RWPE2 (cell line): ENCODE measurements around the gene NUP160.
"Not testable (repeated sequence)": the region's sequence is repeated elsewhere in the genome, so short reads cannot be mapped to it uniquely, and the experiment has no call there.

Experiments
- ATAC-seq: fragments of 200-7000 bp; cut with Tn5 transposase; 3 replicates; pipeline ENCODE4 v1.9.1; 2021; ENCODE audit warnings: low read depth
- DNase-seq: peaks from one replicate; pipeline ENCODE4 v3.0.0-alpha.2; 2020; ENCODE audit warnings: low spot score
- H3K27ac ChIP-seq: fragments of 450-650 bp; 2 replicates; pipeline ENCODE4 v1.5.1; 2017; ENCODE audit warnings: mild to moderate bottlenecking; ENCODE audit not compliant: poor library complexity, severe bottlenecking
- H3K27me3 ChIP-seq: fragments of 250-450 bp; sonication (Bioruptor Pico); 2 replicates; pipeline ENCODE4 v1.5.1; 2021; ENCODE audit warnings: mild to moderate bottlenecking, moderate library complexity; ENCODE audit not compliant: insufficient read depth, poor library complexity, severe bottlenecking
- H3K36me3 ChIP-seq: fragments of 250-450 bp; sonication (Bioruptor Pico); 2 replicates; pipeline ENCODE4 v1.5.1; 2020; ENCODE audit warnings: low read depth, mild to moderate bottlenecking, moderate library complexity
- H3K4me1 ChIP-seq: fragments of 250-450 bp; sonication (Bioruptor Pico); 2 replicates; pipeline ENCODE4 v1.5.1; 2021; ENCODE audit warnings: mild to moderate bottlenecking, moderate library complexity; ENCODE audit not compliant: insufficient read depth, poor library complexity, severe bottlenecking
- H3K4me3 ChIP-seq: fragments of 250-450 bp; sonication (Bioruptor Pico); 2 replicates; pipeline ENCODE4 v1.5.1; 2021; ENCODE audit warnings: mild to moderate bottlenecking, moderate library complexity; ENCODE audit not compliant: severe bottlenecking
- H3K9me3 ChIP-seq: fragments of 250-450 bp; sonication (Bioruptor Pico); 2 replicates; pipeline ENCODE4 v1.5.1; 2021; ENCODE audit warnings: mild to moderate bottlenecking, moderate library complexity; ENCODE audit not compliant: severe bottlenecking
- TF ChIP-seq, protein P1 (sequence below): fragments of 450-650 bp; IDR thresholded peaks from one replicate; pipeline ENCODE4 v1.5.1; 2017; ENCODE audit warnings: mild to moderate bottlenecking, moderate library complexity; ENCODE audit not compliant: poor library complexity, severe bottlenecking

NUP160 gene

DNA sequence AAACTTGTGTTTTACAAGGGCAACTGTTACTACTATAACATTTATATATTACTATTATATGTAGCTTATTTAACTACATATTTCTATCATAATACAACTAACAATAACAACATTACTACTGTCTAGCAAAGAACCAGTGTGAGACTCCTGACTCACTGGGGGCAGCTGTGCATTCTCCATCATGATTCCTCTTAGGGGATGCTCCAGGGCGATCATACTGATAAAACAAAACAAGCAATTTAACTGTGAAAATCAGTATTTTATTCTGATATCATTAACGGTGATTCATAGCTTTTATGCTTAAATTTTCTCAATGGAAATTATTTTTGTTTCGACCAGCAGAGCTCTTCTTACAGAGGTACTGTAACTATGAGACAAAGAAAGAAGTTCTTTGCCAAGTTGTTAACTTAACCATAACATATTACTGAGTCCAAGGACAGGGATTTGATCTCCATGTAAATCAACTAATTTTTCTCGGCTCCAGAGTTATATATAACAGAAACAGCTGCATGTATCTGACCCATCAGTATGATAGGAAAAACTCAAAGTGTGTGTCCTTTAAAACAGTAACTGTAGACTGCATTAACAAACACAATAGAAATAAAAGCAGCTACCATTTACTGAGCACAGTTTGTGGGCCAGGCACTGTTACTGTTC lies 56.2 kb downstream of the NUP160 start:
- H3K4me1 ChIP-seq = no peaks in the 10 kb centered on the region
- ATAC-seq (no peak), DNase-seq (no peak)
- H3K36me3 ChIP-seq = peaks cover 88% of the 10 kb centered on the region
- TF ChIP-seq, protein P1, sequence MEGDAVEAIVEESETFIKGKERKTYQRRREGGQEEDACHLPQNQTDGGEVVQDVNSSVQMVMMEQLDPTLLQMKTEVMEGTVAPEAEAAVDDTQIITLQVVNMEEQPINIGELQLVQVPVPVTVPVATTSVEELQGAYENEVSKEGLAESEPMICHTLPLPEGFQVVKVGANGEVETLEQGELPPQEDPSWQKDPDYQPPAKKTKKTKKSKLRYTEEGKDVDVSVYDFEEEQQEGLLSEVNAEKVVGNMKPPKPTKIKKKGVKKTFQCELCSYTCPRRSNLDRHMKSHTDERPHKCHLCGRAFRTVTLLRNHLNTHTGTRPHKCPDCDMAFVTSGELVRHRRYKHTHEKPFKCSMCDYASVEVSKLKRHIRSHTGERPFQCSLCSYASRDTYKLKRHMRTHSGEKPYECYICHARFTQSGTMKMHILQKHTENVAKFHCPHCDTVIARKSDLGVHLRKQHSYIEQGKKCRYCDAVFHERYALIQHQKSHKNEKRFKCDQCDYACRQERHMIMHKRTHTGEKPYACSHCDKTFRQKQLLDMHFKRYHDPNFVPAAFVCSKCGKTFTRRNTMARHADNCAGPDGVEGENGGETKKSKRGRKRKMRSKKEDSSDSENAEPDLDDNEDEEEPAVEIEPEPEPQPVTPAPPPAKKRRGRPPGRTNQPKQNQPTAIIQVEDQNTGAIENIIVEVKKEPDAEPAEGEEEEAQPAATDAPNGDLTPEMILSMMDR = no peak
- H3K27me3 ChIP-seq = no peaks in the 10 kb centered on the region
- H3K9me3 ChIP-seq = no peaks in the 10 kb centered on the region
- H3K27ac ChIP-seq = no peak overlapping the region
- no peak overlapping the region for H3K4me3 ChIP-seq

DNA sequence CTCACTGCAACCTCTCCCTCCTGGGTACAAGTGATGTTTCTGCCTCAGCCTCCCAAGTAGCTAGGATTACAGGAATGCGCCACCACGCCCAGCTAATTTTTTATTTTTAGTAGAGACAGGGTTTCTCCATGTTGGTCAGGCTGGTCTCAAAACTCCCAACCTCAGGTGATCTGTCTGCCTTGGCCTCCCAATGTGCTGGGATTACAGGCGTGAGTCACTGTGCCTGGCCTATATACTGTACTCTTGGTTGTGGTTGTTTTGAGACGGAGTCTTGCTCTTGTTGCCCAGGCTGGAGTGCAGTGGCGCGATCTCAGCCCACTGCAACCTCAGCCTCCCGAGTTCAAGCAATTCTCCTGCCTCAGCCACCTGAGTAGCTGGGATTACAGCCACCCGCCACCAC lies 58.1 kb downstream of the NUP160 start:
- H3K36me3 ChIP-seq = peaks cover 90% of the 10 kb centered on the region
- not testable (repeated sequence) for H3K4me1 ChIP-seq, H3K27me3 ChIP-seq, H3K4me3 ChIP-seq, H3K27ac ChIP-seq, H3K9me3 ChIP-seq, DNase-seq, ATAC-seq

DNA sequence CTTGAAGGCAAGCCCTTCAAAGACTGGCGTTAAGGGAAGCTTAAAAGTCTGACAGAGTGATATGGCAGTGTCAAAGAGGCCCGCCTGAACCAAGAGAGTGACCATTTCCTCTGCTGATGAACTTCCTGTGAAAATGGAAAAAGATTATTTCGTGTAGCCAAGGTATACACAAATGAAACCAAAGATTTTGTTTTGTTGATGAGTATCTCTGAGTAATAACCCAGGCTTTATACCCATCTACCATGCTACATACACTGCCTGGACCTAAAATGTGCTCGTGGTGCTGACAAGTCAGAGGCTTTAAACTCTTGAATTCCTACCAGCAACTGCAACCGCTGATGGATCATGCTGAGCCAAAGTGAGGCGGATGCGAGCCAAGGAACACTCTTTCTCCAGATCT lies 60.0 kb downstream of the NUP160 start:
- Histone ChIP-seq H3K4me3 (no peak overlapping the region), H3K9me3 (no peaks in the 10 kb centered on the region), H3K27me3 (no peaks in the 10 kb centered on the region), H3K27ac (no peak overlapping the region), H3K4me1 (no peaks in the 10 kb centered on the region), H3K36me3 (peaks cover 94% of the 10 kb centered on the region)
- no peak for DNase-seq
- TF ChIP-seq, protein P1 = no peak
- no peak for ATAC-seq

DNA sequence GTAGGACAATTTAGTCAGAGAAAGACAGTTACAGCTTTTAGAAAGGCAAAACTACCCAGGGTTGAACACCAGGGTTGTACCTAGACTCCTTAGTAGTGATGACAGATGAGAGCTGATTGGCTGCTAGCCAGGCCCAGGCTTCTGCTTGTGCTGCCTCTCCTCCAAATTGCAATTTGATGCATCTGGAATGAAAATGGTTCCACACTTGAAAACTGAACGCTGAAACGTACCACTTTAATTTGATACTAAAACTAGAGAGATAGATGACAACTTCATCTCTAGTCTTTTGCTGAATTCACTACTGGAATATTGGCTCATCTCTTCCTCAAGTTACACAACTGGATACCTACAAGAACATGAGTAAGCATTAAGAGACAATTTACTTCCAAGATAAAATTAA lies 61.8 kb downstream of the NUP160 start:
- ATAC-seq (no peak), DNase-seq (no peak)
- no peak overlapping the region for H3K27ac ChIP-seq
- TF ChIP-seq, protein P1 = no peak
- no peaks in the 10 kb centered on the region for H3K4me1 ChIP-seq
- no peak overlapping the region for H3K4me3 ChIP-seq
- no peaks in the 10 kb centered on the region for H3K9me3 ChIP-seq
- peaks cover 91% of the 10 kb centered on the region for H3K36me3 ChIP-seq
- H3K27me3 ChIP-seq = no peaks in the 10 kb centered on the region

DNA sequence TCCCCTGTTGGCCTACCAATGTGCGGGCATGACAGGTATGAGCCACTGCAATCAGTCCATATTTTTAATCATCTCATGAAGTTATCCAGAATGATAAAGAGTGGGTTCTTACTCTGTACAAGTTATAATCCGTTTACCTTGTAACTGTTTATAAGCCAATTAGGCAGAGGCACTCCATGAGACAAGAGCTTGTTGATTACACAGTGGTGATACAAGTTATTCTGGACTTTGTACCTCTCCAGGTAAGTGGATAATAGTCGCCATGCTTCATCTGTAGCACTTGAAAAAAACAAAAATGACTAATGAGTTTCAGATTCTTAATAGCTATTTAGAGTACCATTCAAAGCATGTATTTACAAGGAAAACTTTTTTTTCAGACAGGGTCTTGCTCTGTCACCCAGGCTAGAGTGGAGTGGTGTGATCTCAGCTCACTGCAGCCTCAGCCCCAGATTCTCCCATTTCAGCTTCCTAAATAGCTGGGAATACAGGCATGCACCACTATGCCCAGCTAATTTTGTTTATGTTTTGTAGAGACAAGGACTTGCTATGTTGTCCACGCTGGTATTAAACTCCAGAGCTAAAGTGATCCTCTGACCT lies 63.3 kb downstream of the NUP160 start:
- DNase-seq (no peak), ATAC-seq (no peak)
- no peak overlapping the region for H3K27ac ChIP-seq

More for the DNA sequence above, 63.3 kb downstream of the NUP160 start:
- Histone ChIP-seq H3K4me1 (no peaks in the 10 kb centered on the region), H3K36me3 (peaks cover 89% of the 10 kb centered on the region), H3K4me3 (no peak overlapping the region), H3K27me3 (no peaks in the 10 kb centered on the region), H3K9me3 (no peaks in the 10 kb centered on the region)
- TF ChIP-seq, protein P1 = no peak
